HepG2 (cell line): ENCODE data around the gene LINC00237. TPM values are rescaled to one million over a fixed set of nuclear protein-coding genes. Genes with fewer than 3 reads are reported as not detected.

ENCODE experiments used
- ATAC-seq: fragments of 200-7000 bp; cut with Tn5 transposase; 3 replicates; pipeline ENCODE4 v1.9.1; 2020; ENCODE audit warnings: mild to moderate bottlenecking, moderate library complexity
- BruUV-seq: library from RNA; stranded (reverse); fragments of 400-500 nt; replicated peaks from 2 replicates; lab custom pipeline; 2021; lab: Mats Ljungman, UMichigan
- CTCF ChIA-PET: fragments of 300-600 bp; formaldehyde crosslinking; extraction: SDS; loops from one replicate; lab custom pipeline; 2021; ENCODE audit warnings: low total read pairs, inconsistent platforms, low intra/inter-chr PET ratio; lab: Yijun Ruan, JAX
- POLR2A ChIA-PET: fragments of 350-600 bp; sonication (Branson Sonifier 250); formaldehyde crosslinking; loops from one replicate; lab custom pipeline; 2020; ENCODE audit warnings: antibody characterized with exemption, inconsistent platforms; lab: Yijun Ruan, JAX
- DNase-seq: peaks from one replicate; pipeline ENCODE4 v3.0.0-alpha.2; 2015; ENCODE audit warnings: low spot score
- FAIRE-seq: peaks from 3 replicates; lab custom pipeline; 2011; peaks lifted over from hg19 to GRCh38; lab: Jason Lieb, UNC
- H2AFZ ChIP-seq: one replicate; pipeline ENCODE4 v1.6.1; 2011; ENCODE audit warnings: low read length, inconsistent platforms
- H3K27ac ChIP-seq: fragments of 300-600 bp; 3 replicates; pipeline ENCODE4 v1.8.0; 2011; ENCODE audit warnings: mixed run types, mild to moderate bottlenecking, mixed read lengths, low read length, inconsistent platforms; ENCODE audit not compliant: insufficient read depth; ENCODE audit errors: extremely low read length
- H3K27me3 ChIP-seq, 2 experiments: fragments of 200-600 bp in 1 of 2; 2 replicates in 1 of 2; 3 replicates in 1 of 2; pipeline versions ENCODE4 v1.6.0 to v1.8.0; 2011; ENCODE audit warnings: low read length in 2 of 2, mild to moderate bottlenecking in 2 of 2, moderate library complexity in 2 of 2, inconsistent platforms in 1 of 2; ENCODE audit not compliant: insufficient read depth in 2 of 2, control insufficient read depth in 1 of 2
- H3K36me3 ChIP-seq, 2 experiments: fragments of 200-600 bp in 1 of 2; replicated peaks in 1 of 2; 2 replicates in 1 of 2; 3 replicates in 1 of 2; pipeline versions ENCODE4 v1.5.1 to v1.8.0; 2011; ENCODE audit warnings: low read length in 2 of 2, inconsistent platforms in 1 of 2; ENCODE audit not compliant: insufficient read depth in 2 of 2, control insufficient read depth in 1 of 2
- H3K4me1 ChIP-seq: 2 replicates; pipeline ENCODE4 v1.5.1; 2012; ENCODE audit warnings: low read length, inconsistent platforms; ENCODE audit not compliant: insufficient read depth
- H3K4me2 ChIP-seq: 2 replicates; pipeline ENCODE4 v1.6.0; 2011; ENCODE audit warnings: low read depth, low read length, inconsistent platforms
- H3K4me3 ChIP-seq, 3 experiments: fragments of 200-600 bp in 1 of 3; sonication (generic), shearing (Covaris generic) in 1 of 3; replicated peaks in 1 of 3; 2 replicates each; pipeline ENCODE4 v1.5.1; 2011 to 2016; ENCODE audit warnings: low read length in 3 of 3, inconsistent platforms in 2 of 3, low read depth in 2 of 3, mild to moderate bottlenecking in 2 of 3, control low read depth in 1 of 3, mixed read lengths in 1 of 3; ENCODE audit not compliant: insufficient read depth in 1 of 3
- H3K79me2 ChIP-seq: one replicate; pipeline ENCODE4 v1.6.1; 2011; ENCODE audit warnings: low read length, inconsistent platforms; ENCODE audit not compliant: insufficient read depth
- H3K9ac ChIP-seq: 2 replicates; pipeline ENCODE4 v1.6.0; 2011; ENCODE audit warnings: mild to moderate bottlenecking, low read depth, low read length, inconsistent platforms; ENCODE audit not compliant: insufficient read depth
- H3K9me3 ChIP-seq: 2 replicates; pipeline ENCODE4 v1.5.1; 2012; ENCODE audit warnings: mild to moderate bottlenecking, low read length
- H4K20me1 ChIP-seq: 2 replicates; pipeline ENCODE4 v1.6.0; 2011; ENCODE audit warnings: inconsistent platforms, mild to moderate bottlenecking, low read length, moderate library complexity; ENCODE audit not compliant: insufficient read depth
- FOSL2 ChIP-seq: sonication (generic); formaldehyde crosslinking; IDR thresholded peaks from 2 replicates; pipeline ENCODE4 v1.4.0; 2020; ENCODE audit warnings: missing genetic modification reagents
- HNF4A ChIP-seq: sonication (generic); formaldehyde crosslinking; IDR thresholded peaks from 2 replicates; pipeline ENCODE4 v1.4.0; 2020; ENCODE audit warnings: missing genetic modification reagents
- HOXA3 ChIP-seq: sonication (generic); formaldehyde crosslinking; IDR thresholded peaks from 2 replicates; pipeline ENCODE4 v1.5.0; 2020; ENCODE audit warnings: missing genetic modification reagents
- SKI ChIP-seq: fragments of 450-650 bp; IDR thresholded peaks from one replicate; pipeline ENCODE4 v1.6.1; 2018; ENCODE audit warnings: mild to moderate bottlenecking; ENCODE audit not compliant: partially characterized antibody
- ZNF331 ChIP-seq: sonication (generic); formaldehyde crosslinking; IDR thresholded peaks from 2 replicates; pipeline ENCODE4 v1.4.0; 2020; ENCODE audit warnings: missing genetic modification reagents
- ZNF432 ChIP-seq: sonication (generic); formaldehyde crosslinking; IDR thresholded peaks from 2 replicates; pipeline ENCODE4 v1.5.0; 2020; ENCODE audit warnings: missing genetic modification reagents, mild to moderate bottlenecking, borderline replicate concordance
- WGBS: methylation state at CpG from one replicate; pipeline ENCODE4 v1.1.6; 2017; ENCODE audit warnings: low lambda C conversion rate; 5-methylcytosine and 5-hydroxymethylcytosine counted together
- in situ Hi-C: cut with HindIII; loops from 2 replicates; pipeline ENCODE4 v1.10.0; 2017; ENCODE audit warnings: low pct_unique_long_range_greater_than_20kb; ENCODE audit not compliant: extremely low pct_ligation_motif_present
- intact Hi-C: fragments of 100-400 bp; cut with micrococcal nuclease; formaldehyde crosslinking; loops from one replicate; pipeline ENCODE4 v1.10.0; 2022; ENCODE audit not compliant: unreplicated experiment
- polyA plus RNA-seq, 8 experiments: library from polyadenylated mRNA; depleted of rRNA in 3 of 8; stranded (reverse) in 7 of 8; unstranded in 1 of 8; fragments of >200 nt; fragmentation: Illumina TruSeq in 4 of 8; extraction: Trizol in 4 of 8; gene quantifications; 2 replicates each; pipeline versions ENCODE4 v1.2.1 to v1.2.3, GENCODE V29; 2011 to 2016; ENCODE audit warnings: low read depth in 4 of 8, missing spikeins in 1 of 8, mixed read lengths in 1 of 8; ENCODE audit not compliant: insufficient read depth in 1 of 8
- total RNA-seq, 5 experiments: library from RNA; depleted of rRNA; stranded (reverse); fragments of >200 nt; fragmentation: Illumina TruSeq; extraction: Trizol; gene quantifications; 2 replicates each; pipeline ENCODE4 v1.2.3, GENCODE V29; 2016; ENCODE audit warnings: low read depth in 1 of 5
- TF ChIP-seq, protein P1 (sequence below): IDR thresholded peaks from 2 replicates; pipeline ENCODE4 v1.4.0; 2020; ENCODE audit warnings: mild to moderate bottlenecking, missing genetic modification reagents
- TF ChIP-seq, protein P2 (sequence below): sonication (generic); formaldehyde crosslinking; IDR thresholded peaks from 2 replicates; pipeline ENCODE4 v1.4.0; 2020; ENCODE audit warnings: missing genetic modification reagents, borderline replicate concordance
- TF ChIP-seq, protein P3 (sequence below): sonication (generic); formaldehyde crosslinking; conservative IDR thresholded peaks from 2 replicates; pipeline ENCODE4 v1.4.0; 2020; ENCODE audit warnings: mild to moderate bottlenecking, missing genetic modification reagents, moderate library complexity

LINC00237 gene
- total and polyA plus RNA-seq, 2 of the 13 experiments (the other 11 are each of a cell fraction or from before 2014, with no cell fraction given): not detected

DNA sequence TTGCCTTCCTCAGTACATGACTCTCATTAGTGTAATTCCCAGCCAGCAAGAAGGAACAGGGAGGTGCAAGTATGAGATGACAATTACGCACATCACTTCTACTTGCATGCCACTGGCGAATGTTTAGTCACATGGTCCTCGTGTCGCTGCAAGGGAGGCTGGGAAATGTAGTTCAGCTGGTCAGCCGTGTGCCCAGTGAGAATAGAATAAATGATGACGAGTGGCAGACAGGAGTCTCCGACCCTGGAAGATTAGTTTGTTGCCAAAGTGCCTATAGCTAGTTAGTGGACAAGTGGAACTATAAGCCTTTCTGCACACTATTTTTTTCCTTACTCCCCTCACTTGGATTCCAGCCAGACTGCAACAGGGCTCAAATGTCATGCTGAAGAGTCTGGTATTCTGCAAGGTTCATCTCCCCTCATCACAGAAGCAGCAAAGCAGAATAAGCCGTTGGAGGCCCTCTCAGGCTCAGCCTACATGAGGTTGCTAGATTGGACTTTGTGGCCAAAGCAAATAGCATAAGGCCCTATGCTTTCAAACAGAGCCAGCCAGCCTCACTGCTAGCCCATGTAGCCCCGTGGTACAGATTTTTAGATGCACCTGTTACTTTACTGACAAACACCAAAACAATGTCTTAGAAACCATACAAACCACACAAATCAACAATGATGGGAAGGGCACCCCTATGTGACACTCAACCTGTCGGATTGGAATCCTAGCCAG lies 9.7 kb downstream of the LINC00237 start:
- peak; percentile 67 for FAIRE-seq
- Histone ChIP-seq H3K9ac (peak overlapping the region; percentile 27; the same call in 1 of the 2 replicates), H3K79me2 (no peaks in the 10 kb centered on the region), H3K4me1 (peaks cover 36% of the 10 kb centered on the region), H2AFZ (peak overlapping the region; percentile 84), H4K20me1 (no peaks in the 10 kb centered on the region), H3K4me2 (peak overlapping the region; percentile 77), H3K4me3 (peak overlapping the region in 2 of 3 experiments; percentile 29 to 43; a peak in 4 of 6 replicates), H3K27ac (peak overlapping the region; percentile 8), H3K36me3 (no peaks in the 10 kb centered on the region), H3K9me3 (no peaks in the 10 kb centered on the region), H3K27me3 (no peaks in the 10 kb centered on the region)
- 7% methylated on average over 10 of the region's 10 CpGs for WGBS
- BruUV-seq: no TSS peak
- intact Hi-C loops: loop anchor here (5.0 kb wide), 1 partner anchor 41 kb away; no protein-coding TSS in a partner anchor
- CTCF ChIA-PET: no interaction called here
- DNase-seq: peak; percentile 73
- in situ Hi-C loops: no loop called here
- POLR2A ChIA-PET: interaction anchor here (1.2 kb wide), 1 partner anchor 29 kb away, joined by 6 read pairs; the partner anchor contains the start of gene KIZ
- ATAC-seq: peak; percentile 96
- TF ChIP-seq, protein P1, sequence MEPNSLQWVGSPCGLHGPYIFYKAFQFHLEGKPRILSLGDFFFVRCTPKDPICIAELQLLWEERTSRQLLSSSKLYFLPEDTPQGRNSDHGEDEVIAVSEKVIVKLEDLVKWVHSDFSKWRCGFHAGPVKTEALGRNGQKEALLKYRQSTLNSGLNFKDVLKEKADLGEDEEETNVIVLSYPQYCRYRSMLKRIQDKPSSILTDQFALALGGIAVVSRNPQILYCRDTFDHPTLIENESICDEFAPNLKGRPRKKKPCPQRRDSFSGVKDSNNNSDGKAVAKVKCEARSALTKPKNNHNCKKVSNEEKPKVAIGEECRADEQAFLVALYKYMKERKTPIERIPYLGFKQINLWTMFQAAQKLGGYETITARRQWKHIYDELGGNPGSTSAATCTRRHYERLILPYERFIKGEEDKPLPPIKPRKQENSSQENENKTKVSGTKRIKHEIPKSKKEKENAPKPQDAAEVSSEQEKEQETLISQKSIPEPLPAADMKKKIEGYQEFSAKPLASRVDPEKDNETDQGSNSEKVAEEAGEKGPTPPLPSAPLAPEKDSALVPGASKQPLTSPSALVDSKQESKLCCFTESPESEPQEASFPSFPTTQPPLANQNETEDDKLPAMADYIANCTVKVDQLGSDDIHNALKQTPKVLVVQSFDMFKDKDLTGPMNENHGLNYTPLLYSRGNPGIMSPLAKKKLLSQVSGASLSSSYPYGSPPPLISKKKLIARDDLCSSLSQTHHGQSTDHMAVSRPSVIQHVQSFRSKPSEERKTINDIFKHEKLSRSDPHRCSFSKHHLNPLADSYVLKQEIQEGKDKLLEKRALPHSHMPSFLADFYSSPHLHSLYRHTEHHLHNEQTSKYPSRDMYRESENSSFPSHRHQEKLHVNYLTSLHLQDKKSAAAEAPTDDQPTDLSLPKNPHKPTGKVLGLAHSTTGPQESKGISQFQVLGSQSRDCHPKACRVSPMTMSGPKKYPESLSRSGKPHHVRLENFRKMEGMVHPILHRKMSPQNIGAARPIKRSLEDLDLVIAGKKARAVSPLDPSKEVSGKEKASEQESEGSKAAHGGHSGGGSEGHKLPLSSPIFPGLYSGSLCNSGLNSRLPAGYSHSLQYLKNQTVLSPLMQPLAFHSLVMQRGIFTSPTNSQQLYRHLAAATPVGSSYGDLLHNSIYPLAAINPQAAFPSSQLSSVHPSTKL (CRISPR knock-in tag): 0 out of 2 replicates have a peak, but pooled peaks have one; percentile 40
- TF ChIP-seq ZNF432 (CRISPR knock-in tag) (no peak), ZNF331 (0 out of 2 replicates have a peak, but pooled peaks have one; percentile 45), SKI (no peak), FOSL2 (peak; percentile 26; the same call in 1 of the 2 replicates), HNF4A (CRISPR knock-in tag) (peak; percentile 66), HOXA3 (CRISPR knock-in tag) (0 out of 2 replicates have a peak, but pooled peaks have one; percentile 31)
- TF ChIP-seq, protein P2, sequence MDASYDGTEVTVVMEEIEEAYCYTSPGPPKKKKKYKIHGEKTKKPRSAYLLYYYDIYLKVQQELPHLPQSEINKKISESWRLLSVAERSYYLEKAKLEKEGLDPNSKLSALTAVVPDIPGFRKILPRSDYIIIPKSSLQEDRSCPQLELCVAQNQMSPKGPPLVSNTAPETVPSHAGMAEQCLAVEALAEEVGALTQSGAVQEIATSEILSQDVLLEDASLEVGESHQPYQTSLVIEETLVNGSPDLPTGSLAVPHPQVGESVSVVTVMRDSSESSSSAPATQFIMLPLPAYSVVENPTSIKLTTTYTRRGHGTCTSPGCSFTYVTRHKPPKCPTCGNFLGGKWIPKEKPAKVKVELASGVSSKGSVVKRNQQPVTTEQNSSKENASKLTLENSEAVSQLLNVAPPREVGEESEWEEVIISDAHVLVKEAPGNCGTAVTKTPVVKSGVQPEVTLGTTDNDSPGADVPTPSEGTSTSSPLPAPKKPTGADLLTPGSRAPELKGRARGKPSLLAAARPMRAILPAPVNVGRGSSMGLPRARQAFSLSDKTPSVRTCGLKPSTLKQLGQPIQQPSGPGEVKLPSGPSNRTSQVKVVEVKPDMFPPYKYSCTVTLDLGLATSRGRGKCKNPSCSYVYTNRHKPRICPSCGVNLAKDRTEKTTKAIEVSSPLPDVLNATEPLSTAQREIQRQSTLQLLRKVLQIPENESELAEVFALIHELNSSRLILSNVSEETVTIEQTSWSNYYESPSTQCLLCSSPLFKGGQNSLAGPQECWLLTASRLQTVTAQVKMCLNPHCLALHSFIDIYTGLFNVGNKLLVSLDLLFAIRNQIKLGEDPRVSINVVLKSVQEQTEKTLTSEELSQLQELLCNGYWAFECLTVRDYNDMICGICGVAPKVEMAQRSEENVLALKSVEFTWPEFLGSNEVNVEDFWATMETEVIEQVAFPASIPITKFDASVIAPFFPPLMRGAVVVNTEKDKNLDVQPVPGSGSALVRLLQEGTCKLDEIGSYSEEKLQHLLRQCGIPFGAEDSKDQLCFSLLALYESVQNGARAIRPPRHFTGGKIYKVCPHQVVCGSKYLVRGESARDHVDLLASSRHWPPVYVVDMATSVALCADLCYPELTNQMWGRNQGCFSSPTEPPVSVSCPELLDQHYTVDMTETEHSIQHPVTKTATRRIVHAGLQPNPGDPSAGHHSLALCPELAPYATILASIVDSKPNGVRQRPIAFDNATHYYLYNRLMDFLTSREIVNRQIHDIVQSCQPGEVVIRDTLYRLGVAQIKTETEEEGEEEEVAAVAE (CRISPR knock-in tag): 0 out of 2 replicates have a peak, but pooled peaks have one; percentile 50
- TF ChIP-seq, protein P3, sequence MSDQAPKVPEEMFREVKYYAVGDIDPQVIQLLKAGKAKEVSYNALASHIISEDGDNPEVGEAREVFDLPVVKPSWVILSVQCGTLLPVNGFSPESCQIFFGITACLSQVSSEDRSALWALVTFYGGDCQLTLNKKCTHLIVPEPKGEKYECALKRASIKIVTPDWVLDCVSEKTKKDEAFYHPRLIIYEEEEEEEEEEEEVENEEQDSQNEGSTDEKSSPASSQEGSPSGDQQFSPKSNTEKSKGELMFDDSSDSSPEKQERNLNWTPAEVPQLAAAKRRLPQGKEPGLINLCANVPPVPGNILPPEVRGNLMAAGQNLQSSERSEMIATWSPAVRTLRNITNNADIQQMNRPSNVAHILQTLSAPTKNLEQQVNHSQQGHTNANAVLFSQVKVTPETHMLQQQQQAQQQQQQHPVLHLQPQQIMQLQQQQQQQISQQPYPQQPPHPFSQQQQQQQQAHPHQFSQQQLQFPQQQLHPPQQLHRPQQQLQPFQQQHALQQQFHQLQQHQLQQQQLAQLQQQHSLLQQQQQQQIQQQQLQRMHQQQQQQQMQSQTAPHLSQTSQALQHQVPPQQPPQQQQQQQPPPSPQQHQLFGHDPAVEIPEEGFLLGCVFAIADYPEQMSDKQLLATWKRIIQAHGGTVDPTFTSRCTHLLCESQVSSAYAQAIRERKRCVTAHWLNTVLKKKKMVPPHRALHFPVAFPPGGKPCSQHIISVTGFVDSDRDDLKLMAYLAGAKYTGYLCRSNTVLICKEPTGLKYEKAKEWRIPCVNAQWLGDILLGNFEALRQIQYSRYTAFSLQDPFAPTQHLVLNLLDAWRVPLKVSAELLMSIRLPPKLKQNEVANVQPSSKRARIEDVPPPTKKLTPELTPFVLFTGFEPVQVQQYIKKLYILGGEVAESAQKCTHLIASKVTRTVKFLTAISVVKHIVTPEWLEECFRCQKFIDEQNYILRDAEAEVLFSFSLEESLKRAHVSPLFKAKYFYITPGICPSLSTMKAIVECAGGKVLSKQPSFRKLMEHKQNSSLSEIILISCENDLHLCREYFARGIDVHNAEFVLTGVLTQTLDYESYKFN: peak; percentile 33; the same call in 1 of the 2 replicates
